Epithelial cell of esophagus (primary cell): ENCODE data around the gene TEX36.

Source experiments
- DNase-seq: peaks from one replicate; pipeline ENCODE4 v3.0.0; 2010; ENCODE audit warnings: low read depth
- H3K4me3 ChIP-seq: 2 replicates; pipeline ENCODE4 v1.5.1; 2011; ENCODE audit warnings: mild to moderate bottlenecking, low read length, control low read depth
- TF ChIP-seq, protein P1 (sequence below): IDR thresholded peaks from 2 replicates; pipeline ENCODE4 v1.5.1; 2011; ENCODE audit warnings: low read depth, mild to moderate bottlenecking, low read length, control low read depth, inconsistent platforms; ENCODE audit not compliant: insufficient read depth; ENCODE audit errors: missing control alignments

The TEX36 gene

DNA sequence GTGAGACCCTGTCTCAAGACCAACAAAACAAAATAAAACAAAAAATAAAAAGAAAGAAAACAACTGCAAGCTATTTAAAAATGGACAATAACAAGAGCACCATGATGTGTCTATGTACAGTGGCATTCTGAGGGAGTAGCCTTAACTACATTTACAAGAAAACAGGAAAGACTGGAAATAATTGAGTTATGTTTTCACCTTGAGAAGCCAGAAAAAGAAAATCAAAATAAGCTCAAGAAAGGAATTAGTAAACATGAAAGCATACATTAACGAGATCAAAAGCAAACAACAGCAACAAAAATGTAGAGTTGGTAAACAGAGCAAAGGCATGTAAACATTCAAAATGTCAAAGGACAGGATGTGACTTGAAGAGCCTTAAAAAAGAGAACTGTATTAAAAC lies 36.7 kb downstream of the TEX36 start:
- DNase-seq, result no peak
- TF ChIP-seq, protein P1, sequence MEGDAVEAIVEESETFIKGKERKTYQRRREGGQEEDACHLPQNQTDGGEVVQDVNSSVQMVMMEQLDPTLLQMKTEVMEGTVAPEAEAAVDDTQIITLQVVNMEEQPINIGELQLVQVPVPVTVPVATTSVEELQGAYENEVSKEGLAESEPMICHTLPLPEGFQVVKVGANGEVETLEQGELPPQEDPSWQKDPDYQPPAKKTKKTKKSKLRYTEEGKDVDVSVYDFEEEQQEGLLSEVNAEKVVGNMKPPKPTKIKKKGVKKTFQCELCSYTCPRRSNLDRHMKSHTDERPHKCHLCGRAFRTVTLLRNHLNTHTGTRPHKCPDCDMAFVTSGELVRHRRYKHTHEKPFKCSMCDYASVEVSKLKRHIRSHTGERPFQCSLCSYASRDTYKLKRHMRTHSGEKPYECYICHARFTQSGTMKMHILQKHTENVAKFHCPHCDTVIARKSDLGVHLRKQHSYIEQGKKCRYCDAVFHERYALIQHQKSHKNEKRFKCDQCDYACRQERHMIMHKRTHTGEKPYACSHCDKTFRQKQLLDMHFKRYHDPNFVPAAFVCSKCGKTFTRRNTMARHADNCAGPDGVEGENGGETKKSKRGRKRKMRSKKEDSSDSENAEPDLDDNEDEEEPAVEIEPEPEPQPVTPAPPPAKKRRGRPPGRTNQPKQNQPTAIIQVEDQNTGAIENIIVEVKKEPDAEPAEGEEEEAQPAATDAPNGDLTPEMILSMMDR, result no peak
- H3K4me3 ChIP-seq, result no peak overlapping the region

DNA sequence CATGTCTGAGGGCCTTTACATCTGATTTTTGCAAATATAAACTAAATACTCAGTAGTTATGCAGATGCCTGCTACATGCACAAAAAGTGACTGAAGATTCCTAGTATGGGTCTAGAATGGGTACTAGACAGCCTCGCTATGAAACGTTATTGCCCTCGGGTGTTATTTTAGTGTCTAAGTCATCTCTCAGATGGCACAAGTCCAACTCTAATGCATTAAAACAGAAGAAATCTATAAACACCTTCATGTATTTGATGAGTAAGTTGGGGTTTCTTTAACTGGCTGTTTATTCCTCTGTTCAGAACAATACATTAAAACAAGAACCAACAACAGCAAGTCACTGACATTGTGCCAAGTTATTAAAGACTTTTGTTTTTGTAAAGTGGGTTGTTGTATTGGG lies 41.6 kb downstream of the TEX36 start:
- peak; percentile 32 for DNase-seq
- TF ChIP-seq, protein P1, result no peak

DNA sequence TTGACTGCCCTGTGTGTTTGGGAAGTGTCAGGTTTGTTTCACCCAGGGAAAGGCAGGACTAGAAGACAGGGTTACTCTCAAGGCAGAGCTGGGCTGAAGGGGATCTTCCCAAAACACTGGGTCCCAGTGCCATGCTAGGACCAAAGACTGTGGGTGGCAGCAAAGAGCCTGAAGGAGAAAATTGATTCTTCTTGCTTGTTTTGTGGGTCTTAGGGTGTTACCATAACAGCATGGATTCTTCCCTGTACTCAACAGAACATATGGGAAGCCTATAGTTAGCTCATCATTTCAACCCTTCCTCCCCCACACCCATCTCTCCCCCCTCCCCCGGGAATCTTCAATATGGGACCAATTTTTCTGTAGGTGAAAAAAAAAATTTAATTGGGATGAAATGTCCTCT lies 42.3 kb downstream of the TEX36 start:
- H3K4me3 ChIP-seq, result no peak overlapping the region
- TF ChIP-seq, protein P1, result no peak
- no peak for DNase-seq

More for the DNA sequence above, 41.6 kb downstream of the TEX36 start:
- H3K4me3 ChIP-seq, result no peak overlapping the region

DNA sequence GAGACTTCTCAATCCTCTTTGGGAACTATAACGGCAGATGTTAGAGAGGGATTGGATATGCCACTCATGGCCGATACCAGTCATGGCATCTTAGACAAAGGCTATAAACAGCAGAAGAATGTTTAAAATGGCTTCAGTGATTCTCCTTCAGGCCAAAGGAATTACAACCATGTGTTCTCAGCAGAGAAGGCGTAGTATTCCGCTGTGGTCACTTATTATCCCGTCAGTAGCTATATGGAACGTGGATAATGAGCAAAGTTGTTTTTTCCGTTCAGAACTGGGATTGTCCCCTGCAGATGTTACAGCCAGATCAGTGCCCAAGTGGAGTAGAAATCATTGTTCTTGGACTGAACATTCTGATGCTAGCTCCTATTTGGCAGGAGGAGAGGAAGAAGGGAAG lies 43.1 kb downstream of the TEX36 start:
- no peak for DNase-seq
- TF ChIP-seq, protein P1, result no peak
- H3K4me3 ChIP-seq, result no peak overlapping the region

DNA sequence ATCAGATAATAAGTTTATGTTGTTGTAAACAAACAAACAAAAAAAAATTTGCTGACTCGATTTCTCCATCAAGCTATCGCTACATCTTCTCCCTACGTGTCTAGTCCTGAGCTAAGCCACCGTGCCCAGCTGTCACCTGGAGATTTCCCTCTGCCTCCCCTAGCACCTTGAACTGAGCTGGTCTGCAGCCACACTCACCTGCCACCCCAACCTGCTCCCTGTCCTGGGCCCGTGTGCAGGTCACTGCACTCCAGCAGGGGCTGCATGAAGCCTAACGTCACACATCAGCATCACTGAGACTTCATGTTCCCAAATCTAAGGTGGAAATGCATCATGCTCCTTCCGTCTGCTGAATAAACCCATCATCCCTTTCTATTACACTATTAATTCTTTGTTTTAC lies 44.4 kb downstream of the TEX36 start:
- DNase-seq, result no peak
- no peak overlapping the region for H3K4me3 ChIP-seq
- TF ChIP-seq, protein P1, result no peak

DNA sequence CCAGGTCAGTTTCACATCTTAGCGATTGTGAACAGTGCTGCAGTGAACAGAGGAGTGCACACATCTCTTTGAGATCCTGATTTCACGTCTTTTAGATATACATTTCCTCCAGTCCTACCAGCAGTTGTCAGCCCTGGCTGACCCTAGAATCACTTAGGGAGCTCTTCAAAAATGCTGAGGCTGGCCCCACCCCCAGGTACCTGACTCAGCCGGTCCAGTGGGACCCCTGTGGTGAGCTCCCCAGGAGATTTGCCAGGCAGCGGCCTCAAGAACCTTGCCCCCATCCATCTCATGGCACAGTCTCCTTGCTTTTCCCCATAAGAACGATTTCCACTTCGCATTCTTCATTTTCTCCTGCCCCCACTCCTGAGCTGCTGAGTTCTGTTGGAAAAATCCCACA lies 45.5 kb downstream of the TEX36 start:
- no peak for DNase-seq
- no peak overlapping the region for H3K4me3 ChIP-seq
- TF ChIP-seq, protein P1, result no peak

DNA sequence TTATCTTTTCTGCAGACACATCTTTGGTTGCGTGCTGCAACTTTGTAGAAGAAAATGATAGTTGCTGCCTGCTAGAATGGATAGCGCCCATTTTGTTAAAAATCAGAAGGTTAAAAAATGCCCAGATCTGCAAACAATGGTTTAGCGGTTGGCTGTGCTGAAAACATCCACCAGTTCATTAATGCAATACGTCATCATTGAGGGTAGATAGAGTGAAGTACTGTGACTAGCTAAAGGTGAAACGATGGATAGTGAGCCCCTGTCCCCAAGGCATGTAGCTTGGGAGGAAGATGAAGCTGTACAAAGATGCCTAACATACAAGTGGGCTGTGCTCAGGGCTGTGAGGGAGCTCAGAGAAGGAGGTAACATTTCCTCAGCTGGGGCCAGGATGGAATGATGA lies 48.4 kb downstream of the TEX36 start:
- TF ChIP-seq, protein P1, result no peak
- DNase-seq, result no peak
- no peak overlapping the region for H3K4me3 ChIP-seq
